T-helper 1 cell treated with Interleukin-12 subunit alpha and Interleukin-12 subunit beta and Interleukin-4 antibody, amounts not matched to agents 30 μg/mL and 1 μg/mL, for 36 hours (primary cell): ENCODE results near the gene SYAP1.

ENCODE experiments used
- H3K27ac Mint-ChIP-seq: one replicate; pipeline ENCODE4 v1.8.0; 2021; ENCODE audit warnings: mild to moderate bottlenecking, mixed read lengths
- H3K27me3 Mint-ChIP-seq: one replicate; pipeline ENCODE4 v1.8.0; 2021; ENCODE audit warnings: low read depth, mixed read lengths
- H3K36me3 Mint-ChIP-seq: one replicate; pipeline ENCODE4 v1.8.0; 2021; ENCODE audit warnings: low read depth, mixed read lengths
- H3K4me1 Mint-ChIP-seq: one replicate; pipeline ENCODE4 v1.8.0; 2021; ENCODE audit warnings: low read depth, mixed read lengths
- H3K4me3 Mint-ChIP-seq: one replicate; pipeline ENCODE4 v1.8.0; 2021; ENCODE audit warnings: mild to moderate bottlenecking, moderate library complexity, mixed read lengths
- H3K9me3 Mint-ChIP-seq: one replicate; pipeline ENCODE4 v1.8.0; 2021; ENCODE audit warnings: mixed read lengths

Gene SYAP1

DNA sequence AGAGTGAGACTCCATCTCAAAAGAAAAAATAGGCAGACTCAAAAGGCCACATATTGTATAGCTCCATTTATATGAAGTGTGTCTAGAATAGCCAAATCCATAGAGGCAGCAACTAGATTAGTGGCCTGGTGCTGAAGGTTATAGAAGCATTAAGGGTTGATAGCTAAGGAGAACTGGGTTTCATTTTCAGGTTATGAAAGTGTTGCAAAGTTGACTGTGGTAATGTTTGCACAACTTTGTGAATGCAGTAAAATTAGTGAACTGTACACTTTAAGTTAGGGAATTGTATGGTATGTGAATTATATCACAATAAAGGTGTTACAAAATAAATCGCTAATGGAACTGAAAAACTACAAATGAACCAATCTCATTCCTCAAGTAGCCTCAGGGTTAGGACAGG lies 95.2 kb downstream of the SYAP1 start:
- Mint-ChIP-seq H3K36me3 (peaks cover 2% of the 10 kb centered on the region), H3K27me3 (no peaks in the 10 kb centered on the region), H3K27ac (no peak overlapping the region), H3K9me3 (no peaks in the 10 kb centered on the region), H3K4me1 (peaks cover 5% of the 10 kb centered on the region), H3K4me3 (no peak overlapping the region)
